DMS 273 treated with DMSO at 0.1 percent for 48 hours (cell line): ENCODE data around the gene RGS5.
A peak's percentile ranks its signal among the peaks of the same experiment; 100 is the strongest.

Source experiments
- DNase-seq: peaks from one replicate; lab custom pipeline; 2025; lab: John Stamatoyannopoulos, UW

The RGS5 gene

DNA sequence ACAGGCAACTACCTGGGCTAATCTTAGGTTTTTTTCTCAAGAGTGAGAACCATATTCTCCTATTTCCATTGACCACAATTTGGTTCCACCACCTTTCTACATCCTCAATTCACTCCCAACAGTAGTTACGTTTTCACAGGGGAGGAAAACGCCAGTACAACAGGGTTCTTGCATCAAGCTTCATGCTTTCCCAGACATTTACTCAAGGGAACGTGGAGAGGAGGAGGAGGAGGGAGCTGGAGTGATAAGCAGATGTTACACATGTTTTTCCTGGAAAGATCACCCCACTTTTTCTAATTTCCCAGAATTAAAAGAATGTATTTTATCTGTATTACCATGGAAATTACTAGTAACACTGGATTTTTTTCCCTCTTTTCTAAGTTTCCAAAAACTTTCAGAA lies 58.3 kb downstream of the RGS5 start:
- DNase-seq, result no peak

- DNase-seq, result no peak
Measured at GRCh38 chr1:163142152-163142551, 60.6 kb downstream of the RGS5 start.

DNA sequence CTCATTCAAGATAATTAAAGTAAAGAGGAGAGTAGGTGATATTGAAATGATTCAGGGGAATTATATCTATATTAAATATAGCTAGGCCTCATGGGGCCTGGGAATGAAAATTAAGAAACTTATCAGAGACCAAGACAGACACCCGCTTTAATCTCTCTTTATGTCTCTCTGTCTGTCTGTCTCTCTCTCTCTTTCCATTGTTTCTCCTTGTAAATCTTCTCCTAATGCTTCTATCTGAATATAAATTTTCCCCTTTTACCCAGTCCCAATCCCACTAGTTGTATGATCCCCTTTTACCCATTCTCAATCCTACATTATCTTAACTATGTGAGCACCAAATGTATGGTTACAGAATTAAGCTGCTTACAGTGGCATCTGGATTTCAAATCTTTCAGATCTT lies 61.2 kb downstream of the RGS5 start:
- no peak for DNase-seq

GRCh38 chr1:163137556-163138265 lies 65.0 kb downstream of the RGS5 start:
- DNase-seq, result no peak

DNA sequence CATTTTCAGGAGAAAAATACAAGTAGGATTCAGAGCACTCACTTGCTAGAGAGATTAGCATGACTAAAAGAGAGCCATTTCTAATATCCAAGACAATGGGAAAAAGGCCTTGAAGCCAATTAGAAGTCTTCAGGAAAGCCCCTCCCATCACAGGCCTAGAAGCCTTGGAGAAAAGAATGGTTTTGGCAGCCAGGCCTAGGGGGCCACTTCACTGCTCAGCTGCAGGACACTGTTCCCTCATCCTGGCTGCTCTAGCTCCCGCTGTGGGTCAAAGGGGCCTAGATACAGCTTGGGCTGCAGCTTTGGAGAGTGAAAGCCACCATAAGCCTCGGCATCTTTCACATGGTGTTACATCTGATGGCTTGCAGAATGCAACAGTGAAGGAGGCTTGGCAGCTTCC lies 70.7 kb downstream of the RGS5 start:
- DNase-seq, result no peak

DNA sequence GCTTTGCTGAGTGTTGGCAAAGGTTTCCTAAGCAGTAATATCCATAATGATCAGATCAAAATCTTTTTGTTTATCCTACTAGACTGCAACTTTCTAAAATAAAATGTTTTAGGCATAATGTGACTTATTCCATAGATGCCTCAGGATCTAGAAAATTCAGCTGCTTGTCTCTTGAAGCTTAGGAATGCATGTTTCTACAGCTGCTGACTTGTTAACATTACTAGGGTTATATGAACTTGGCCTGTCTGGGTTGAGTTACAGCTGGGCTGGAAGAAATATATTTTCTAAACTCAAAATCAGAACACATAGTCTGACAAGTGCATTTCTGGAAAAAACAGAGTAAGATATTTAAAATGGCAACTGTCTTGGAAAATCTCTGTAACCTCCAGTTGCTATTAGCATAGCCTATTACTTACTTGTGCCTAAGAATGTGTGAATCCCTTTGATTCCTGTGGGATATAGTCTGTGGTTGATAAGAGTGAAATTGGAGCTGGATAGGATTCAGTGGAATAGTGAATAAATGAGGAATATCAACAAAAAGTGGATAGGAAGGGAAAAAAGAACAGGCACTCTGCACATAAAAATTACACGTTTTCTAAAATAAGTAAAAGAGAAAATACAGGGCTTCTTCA lies 72.4 kb downstream of the RGS5 start:
- no peak for DNase-seq

DNA sequence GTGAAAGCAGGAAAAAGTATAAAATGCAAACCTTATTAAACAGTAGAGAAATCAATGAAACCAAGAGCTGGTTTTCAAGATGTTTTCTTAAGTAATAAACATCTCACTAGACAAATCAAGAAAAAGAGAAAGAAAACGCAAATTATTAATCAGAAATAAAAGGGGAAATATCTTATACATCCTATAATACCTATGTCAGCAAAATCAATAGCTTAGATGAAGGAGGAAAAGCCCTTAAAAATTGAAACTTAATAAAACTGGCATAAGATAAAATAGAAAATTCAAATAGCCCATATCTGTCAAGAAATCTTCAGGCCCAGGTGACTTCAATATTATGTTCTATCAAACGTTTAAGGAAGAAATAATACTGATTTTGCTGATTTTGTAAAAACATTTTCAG lies 74.4 kb downstream of the RGS5 start:
- no peak for DNase-seq

DNA sequence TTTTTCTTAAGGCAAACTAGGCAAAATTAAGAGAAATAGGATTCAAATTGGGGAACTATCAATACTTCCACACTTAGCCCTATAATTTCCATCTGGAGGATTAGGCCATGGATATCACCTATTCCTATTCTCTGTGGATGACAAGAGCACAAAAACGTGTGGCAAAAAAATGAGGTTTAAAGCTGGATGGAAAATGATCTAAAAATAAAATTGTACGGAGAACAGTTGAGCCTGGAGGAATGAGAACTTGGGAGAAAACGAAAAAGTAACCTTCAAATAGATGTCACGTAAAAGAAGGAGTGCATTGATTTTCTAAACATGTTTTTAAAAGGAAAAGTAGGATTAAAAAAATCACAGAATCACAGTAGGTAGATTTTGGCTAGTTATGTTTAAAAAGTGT lies 77.9 kb downstream of the RGS5 start:
- DNase-seq, result no peak

- DNase-seq, result peak; percentile 91
Measured at GRCh38 chr1:163120372-163120771, 82.3 kb downstream of the RGS5 start.

GRCh38 chr1:163119707-163120106 lies 83.0 kb downstream of the RGS5 start:
- DNase-seq, result no peak

DNA sequence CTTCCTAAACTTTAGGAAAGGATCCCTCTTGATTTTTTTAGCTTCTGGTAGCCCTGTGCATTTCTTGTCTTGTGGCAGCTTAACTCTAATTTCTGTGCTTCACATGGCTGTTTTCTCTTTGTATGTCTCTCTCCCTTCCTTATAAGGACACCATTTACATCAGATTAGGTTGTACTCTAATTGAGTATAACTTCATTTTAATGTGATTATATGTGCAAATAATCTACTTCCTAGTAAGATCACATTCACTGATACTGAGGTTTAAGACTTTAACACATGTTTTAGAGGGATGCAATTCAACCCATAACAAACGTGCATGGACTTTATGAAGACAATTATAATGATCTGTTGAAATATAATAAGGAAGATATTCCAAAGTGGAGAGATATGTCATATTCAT lies 86.8 kb downstream of the RGS5 start:
- DNase-seq, result peak; percentile 6

DNA sequence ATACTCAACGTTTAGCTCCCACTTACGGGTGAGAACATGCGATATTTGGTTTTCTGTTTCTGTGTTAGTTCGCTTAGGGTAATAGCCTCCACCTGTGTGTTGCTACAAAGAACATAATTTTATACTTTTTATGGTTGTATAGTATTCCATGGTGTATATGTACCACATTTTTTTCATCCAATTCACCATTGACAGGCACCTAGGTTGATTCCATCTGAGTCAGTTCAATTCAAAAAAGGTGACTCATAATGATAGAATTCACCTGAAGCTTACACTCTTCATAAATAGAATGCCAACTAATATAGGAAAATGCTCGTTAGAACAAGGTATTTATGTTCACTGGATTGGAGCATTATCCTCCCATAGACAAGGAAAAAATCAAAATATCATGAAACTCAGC lies 95.1 kb downstream of the RGS5 start:
- no peak for DNase-seq

DNA sequence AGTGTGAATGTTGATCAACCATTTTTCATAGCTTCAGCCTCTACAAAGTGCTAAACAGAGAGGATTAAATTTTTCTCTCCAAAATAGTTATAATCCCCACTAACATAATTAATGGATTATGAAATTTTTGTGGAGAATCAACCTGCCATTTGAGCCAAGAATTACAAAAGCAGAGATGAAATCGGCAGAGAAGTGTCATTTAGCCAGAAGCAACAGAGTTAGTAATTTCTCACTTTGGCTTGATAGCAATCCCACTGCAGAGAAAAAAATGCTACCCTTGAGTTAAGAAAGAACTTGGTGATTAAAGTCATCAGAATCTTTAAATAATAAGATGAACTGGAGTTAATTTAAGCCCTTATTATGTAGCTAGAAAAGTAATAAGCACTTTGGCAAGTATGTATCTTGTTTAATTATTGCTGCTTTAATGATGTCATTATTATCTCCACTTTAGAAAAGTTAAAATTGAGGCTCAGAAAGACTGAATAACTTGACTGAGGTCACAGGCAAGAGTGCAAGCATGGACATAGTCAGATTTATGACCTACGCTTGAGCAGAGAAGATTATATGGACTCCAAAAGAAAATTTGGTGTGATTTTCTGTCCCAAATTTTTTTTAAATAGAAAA lies 96.2 kb downstream of the RGS5 start:
- no peak for DNase-seq

GRCh38 chr1:163104385-163105099 lies 98.2 kb downstream of the RGS5 start:
- DNase-seq, result no peak

GRCh38 chr1:163102590-163102989 lies 100.1 kb downstream of the RGS5 start:
- DNase-seq, result no peak

DNA sequence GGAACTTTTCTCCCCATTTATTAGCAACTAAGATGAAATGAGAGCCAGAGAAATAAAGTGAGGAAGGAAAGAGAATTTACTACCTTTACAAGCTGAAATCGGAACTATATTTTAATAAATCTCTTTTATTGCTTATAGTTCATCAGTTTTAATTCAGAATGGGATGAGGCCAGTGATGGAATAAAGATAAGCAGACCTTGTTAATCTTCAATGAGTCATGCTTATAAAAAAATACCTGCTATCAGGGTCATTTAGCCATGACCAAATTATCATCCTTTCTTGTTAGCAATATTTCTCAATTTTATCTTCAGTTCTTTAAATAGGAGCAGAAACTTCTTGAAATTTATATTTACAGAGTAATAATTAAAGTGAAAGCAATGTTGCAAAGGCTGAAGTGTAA lies 107.5 kb downstream of the RGS5 start:
- DNase-seq, result no peak

DNA sequence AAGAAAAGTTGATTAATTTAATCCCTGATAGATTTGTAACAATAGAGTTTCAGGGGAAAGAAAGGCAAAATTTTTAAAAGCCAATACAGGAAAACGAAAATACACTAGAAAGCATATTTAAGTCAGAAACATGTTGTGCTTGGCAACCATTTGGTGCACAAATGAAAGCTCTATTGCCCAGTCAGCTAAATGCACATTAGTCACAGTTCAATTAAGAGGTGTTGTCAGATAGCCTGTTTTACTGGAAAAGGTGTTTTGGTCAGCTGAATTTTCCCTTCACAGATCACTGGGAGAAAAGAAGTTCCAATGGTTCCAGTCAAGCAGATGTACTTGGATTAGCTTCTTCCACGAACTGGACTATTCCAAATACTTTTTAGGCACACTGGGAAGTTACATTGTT lies 108.1 kb downstream of the RGS5 start:
- no peak for DNase-seq

DNA sequence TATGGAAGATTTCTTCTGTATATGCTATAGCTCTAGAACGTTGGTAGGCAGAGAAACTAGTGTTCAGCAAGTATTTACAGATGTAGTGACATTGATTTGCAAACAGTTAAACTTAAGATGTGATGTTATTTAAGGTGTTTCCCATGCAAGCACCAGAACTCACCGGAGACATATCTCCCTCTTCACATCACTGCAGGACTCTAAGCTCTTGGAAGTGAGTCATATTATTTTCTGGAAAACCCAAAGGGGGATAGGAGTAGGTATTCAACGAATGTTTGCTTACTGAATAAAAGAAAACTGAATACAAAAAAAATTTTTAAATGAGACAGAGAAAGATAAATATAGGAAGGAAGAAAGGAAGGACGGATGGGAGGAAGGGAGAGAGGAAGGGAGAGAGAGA lies 108.5 kb downstream of the RGS5 start:
- DNase-seq, result no peak

DNA sequence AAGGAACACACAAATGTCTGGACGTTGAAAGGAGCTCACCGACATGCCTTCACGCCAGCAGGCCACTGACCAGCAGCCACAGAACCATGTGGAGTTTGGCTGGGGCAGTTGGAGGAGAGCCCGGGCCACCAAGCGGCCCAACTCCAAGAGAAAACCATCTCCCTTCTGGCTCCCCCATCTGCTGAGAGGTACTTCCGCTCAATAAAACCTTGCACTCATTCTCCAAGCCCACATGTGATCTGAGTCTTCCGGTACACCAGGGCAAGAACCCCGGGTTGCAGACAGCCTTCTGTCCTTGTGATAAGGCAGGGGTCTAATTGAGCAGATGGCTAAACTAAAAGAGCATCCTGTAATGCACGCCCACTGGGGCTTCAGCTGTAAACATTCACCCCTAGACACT lies 109.1 kb downstream of the RGS5 start:
- peak; percentile 75 for DNase-seq

- DNase-seq, result peak; percentile 71
Measured at GRCh38 chr1:163093169-163093568, 109.5 kb downstream of the RGS5 start.
